PC-3 (cell line): Measurements from ENCODE around the gene DLX5. TPM values are rescaled to one million over a fixed set of nuclear protein-coding genes. Genes with fewer than 3 reads are reported as not detected.
A peak's percentile ranks its signal among the peaks of the same experiment; 100 is the strongest.

ENCODE experiments used
- ATAC-seq: fragments of 200-7000 bp; cut with Tn5 transposase; 2 replicates; pipeline ENCODE4 v1.9.1; 2020; ENCODE audit warnings: mild to moderate bottlenecking, moderate library complexity
- BruUV-seq: library from RNA; stranded (reverse); fragments of 400-500 nt; replicated peaks from 2 replicates; lab custom pipeline; 2021; lab: Mats Ljungman, UMichigan
- CTCF ChIA-PET: fragments of 300-600 bp; sonication (Branson Sonifier 250); formaldehyde crosslinking; loops from one replicate; lab custom pipeline; 2022; ENCODE audit warnings: antibody characterized with exemption; lab: Charles Lee
- POLR2A ChIA-PET: fragments of 300-600 bp; sonication (Branson Sonifier 250); formaldehyde crosslinking; loops from one replicate; lab custom pipeline; 2022; ENCODE audit warnings: antibody characterized with exemption; ENCODE audit not compliant: unreplicated experiment; lab: Charles Lee
- DNase-seq: peaks from one replicate; pipeline ENCODE4 v3.0.0-alpha.2; 2015
- H2AFZ ChIP-seq: fragments of 300-600 bp; sonication (generic); 2 replicates; pipeline ENCODE4 v1.6.0; 2016; ENCODE audit warnings: antibody characterized with exemption, low read length
- H3F3A ChIP-seq: fragments of 300-600 bp; sonication (generic); one replicate; pipeline ENCODE4 v1.6.0; 2017; ENCODE audit warnings: antibody characterized with exemption, low read length, control low read depth, mild to moderate bottlenecking; ENCODE audit not compliant: unreplicated experiment
- H3K27ac ChIP-seq: fragments of 300-600 bp; sonication (generic); 2 replicates; pipeline ENCODE4 v1.5.1; 2016; ENCODE audit warnings: mild to moderate bottlenecking, low read length
- H3K27me3 ChIP-seq: fragments of 300-600 bp; sonication (generic); 2 replicates; pipeline ENCODE4 v1.6.1; 2016; ENCODE audit warnings: low read length, mixed read lengths
- H3K36me3 ChIP-seq: fragments of 300-600 bp; sonication (generic); 2 replicates; pipeline ENCODE4 v1.6.1; 2016; ENCODE audit warnings: low read depth, mixed run types, low read length, mixed read lengths
- H3K4me1 ChIP-seq: fragments of 300-600 bp; sonication (generic); 2 replicates; pipeline ENCODE4 v1.5.1; 2016; ENCODE audit warnings: low read length; ENCODE audit not compliant: insufficient read depth
- H3K4me2 ChIP-seq: fragments of 300-600 bp; sonication (generic); 2 replicates; pipeline ENCODE4 v1.6.0; 2016; ENCODE audit warnings: low read length
- H3K4me3 ChIP-seq: fragments of 300-600 bp; sonication (generic); 2 replicates; pipeline ENCODE4 v1.5.1; 2016; ENCODE audit warnings: mild to moderate bottlenecking, low read length, mixed read lengths
- H3K79me2 ChIP-seq: fragments of 300-600 bp; sonication (generic); 2 replicates; pipeline ENCODE4 v1.6.1; 2017; ENCODE audit warnings: low read length, mixed read lengths
- H3K9ac ChIP-seq: fragments of 300-600 bp; sonication (generic); 2 replicates; pipeline ENCODE4 v1.6.0; 2016; ENCODE audit warnings: mild to moderate bottlenecking, low read length
- H3K9me2 ChIP-seq: fragments of 300-600 bp; sonication (generic); replicated peaks from 2 replicates; pipeline ENCODE4 v1.6.1; 2016; ENCODE audit warnings: mixed run types, low read length, mixed read lengths
- H3K9me3 ChIP-seq: fragments of 300-600 bp; sonication (generic); 2 replicates; pipeline ENCODE4 v1.6.1; 2016; ENCODE audit warnings: low read length, mixed read lengths
- H4K20me1 ChIP-seq: fragments of 300-600 bp; sonication (generic); 2 replicates; pipeline ENCODE4 v1.6.1; 2016; ENCODE audit warnings: low read length, mixed read lengths
- CTCF ChIP-seq: fragments of 300-600 bp; sonication (generic); conservative IDR thresholded peaks from 2 replicates; pipeline ENCODE4 v1.5.1; 2017; ENCODE audit warnings: antibody characterized with exemption, low read depth, mild to moderate bottlenecking, low read length
- EZH2 ChIP-seq: fragments of 300-600 bp; sonication (generic); IDR thresholded peaks from one replicate; pipeline ENCODE4 v1.6.1; 2017; ENCODE audit warnings: antibody characterized with exemption, mild to moderate bottlenecking, low read length; ENCODE audit not compliant: unreplicated experiment
- EZH2phosphoT487 ChIP-seq: fragments of 300-600 bp; sonication (generic); IDR thresholded peaks from 2 replicates; pipeline ENCODE4 v1.6.1; 2018; ENCODE audit warnings: mild to moderate bottlenecking, antibody characterized with exemption, low read length, borderline replicate concordance
- intact Hi-C: fragments of 100-400 bp; cut with micrococcal nuclease; formaldehyde crosslinking; loops from 2 replicates; pipeline ENCODE4 v1.9.0; 2023
- total RNA-seq: library from RNA; depleted of rRNA; stranded (reverse); fragments of >200 nt; gene quantifications from 2 replicates; pipeline ENCODE4 v1.2.3, GENCODE V29; 2014

The DLX5 gene
- total RNA-seq, 1 experiment from 2014 or later = 0.15 TPM

- intact Hi-C loops = no loop called here
- TF ChIP-seq CTCF (no peak), EZH2phosphoT487 (no peak), EZH2 (no peak)
- peak; percentile 5 for DNase-seq
- Histone ChIP-seq H3K79me2 (no peaks in the 10 kb centered on the region), H3K27me3 (peaks cover 49% of the 10 kb centered on the region), H4K20me1 (no peaks in the 10 kb centered on the region), H3K9me2 (no peaks in the 10 kb centered on the region), H3K27ac (no peak overlapping the region), H3K4me2 (peak overlapping the region; percentile 85), H3K9ac (no peak overlapping the region), H3K4me1 (peaks cover 6% of the 10 kb centered on the region; the same call in 1 of the 2 replicates), H3F3A (no peaks in the 10 kb centered on the region), H3K36me3 (no peaks in the 10 kb centered on the region), H3K4me3 (peak overlapping the region; percentile 65), H2AFZ (peak overlapping the region; percentile 53), H3K9me3 (no peaks in the 10 kb centered on the region)
- ChIA-PET CTCF (interaction anchor here (0.6 kb wide), 1 partner anchor 49 kb away, joined by 4 read pairs; no protein-coding TSS in a partner anchor), POLR2A (no interaction called here)
- peak; percentile 13; the same call in 1 of the 2 replicates for ATAC-seq
- no TSS peak for BruUV-seq
Measured at GRCh38 chr7:97015756-97016380, 8.8 kb downstream of the DLX5 start.

GRCh38 chr7:97015279-97015678, 9.4 kb downstream of the DLX5 start:
- CTCF ChIA-PET = no interaction called here
- intact Hi-C loops = no loop called here

More at GRCh38 chr7:97015279-97015678, 9.4 kb downstream of the DLX5 start:
- DNase-seq (no peak), ATAC-seq (no peak)
- Histone ChIP-seq H3K27me3 (peaks cover 53% of the 10 kb centered on the region), H3K36me3 (no peaks in the 10 kb centered on the region), H3K9me3 (no peaks in the 10 kb centered on the region), H3K9ac (no peak overlapping the region), H2AFZ (no peak overlapping the region), H3K79me2 (no peaks in the 10 kb centered on the region), H3K4me3 (no peak overlapping the region), H3F3A (no peaks in the 10 kb centered on the region), H3K4me2 (no peak overlapping the region), H3K27ac (no peak overlapping the region), H4K20me1 (no peaks in the 10 kb centered on the region), H3K4me1 (peaks cover 6% of the 10 kb centered on the region; the same call in 1 of the 2 replicates), H3K9me2 (no peaks in the 10 kb centered on the region)
- no peak for TF ChIP-seq EZH2phosphoT487
- no peak for TF ChIP-seq EZH2
- no peak for TF ChIP-seq CTCF
- no TSS peak for BruUV-seq
- POLR2A ChIA-PET = no interaction called here
